CD4-positive, alpha-beta memory T cell (primary cell): ENCODE data around the gene MKNK2. TPM values are rescaled to one million over a fixed set of nuclear protein-coding genes. Genes with fewer than 3 reads are reported as not detected.

Experiments used
- CTCF ChIA-PET: fragments of 350-600 bp; sonication (Branson Sonifier 250); formaldehyde crosslinking; loops from one replicate; lab custom pipeline; 2021; ENCODE audit warnings: inconsistent platforms; ENCODE audit not compliant: partially characterized antibody; lab: Charles Lee
- POLR2A ChIA-PET: fragments of 350-600 bp; sonication (Branson Sonifier 250); formaldehyde crosslinking; loops from one replicate; lab custom pipeline; 2021; ENCODE audit not compliant: partially characterized antibody; lab: Charles Lee
- DNase-seq, 5 donors: peaks; one replicate each; pipeline versions ENCODE4 v3.0.0 to v3.0.0-alpha.2; 2020 to 2022; ENCODE audit warnings: mixed read lengths in 1 of 5
- H3K27ac ChIP-seq: one replicate; pipeline ENCODE4 v1.7.0; 2013; ENCODE audit warnings: low read depth, low read length
- H3K27me3 ChIP-seq: 2 replicates; pipeline ENCODE4 v1.7.0; 2013; ENCODE audit warnings: mild to moderate bottlenecking, low read length, moderate library complexity; ENCODE audit not compliant: insufficient read depth
- H3K36me3 ChIP-seq: 2 replicates; pipeline ENCODE4 v1.7.0; 2013; ENCODE audit warnings: mild to moderate bottlenecking, low read length, moderate library complexity; ENCODE audit not compliant: insufficient read depth
- H3K4me1 ChIP-seq: 2 replicates; pipeline ENCODE4 v1.7.0; 2013; ENCODE audit warnings: mild to moderate bottlenecking, low read length, moderate library complexity; ENCODE audit not compliant: insufficient read depth
- H3K4me3 ChIP-seq, 2 donors: one replicate each; pipeline ENCODE4 v1.7.0; 2013; ENCODE audit warnings: low read length in 2 of 2, mild to moderate bottlenecking in 1 of 2
- H3K9me3 ChIP-seq, 2 donors: one replicate each; pipeline ENCODE4 v1.7.0; 2013; ENCODE audit warnings: low read length in 2 of 2, control low read depth in 1 of 2; ENCODE audit not compliant: control insufficient read depth in 1 of 2
- H3K27ac Mint-ChIP-seq, 7 donors: one replicate each; pipeline ENCODE4 v1.8.0; 2020 to 2021; ENCODE audit warnings: mixed read lengths in 7 of 7, mild to moderate bottlenecking in 6 of 7, inconsistent platforms in 3 of 7, moderate library complexity in 3 of 7
- H3K27me3 Mint-ChIP-seq, 2 donors: one replicate each; pipeline ENCODE4 v1.8.0; 2020 to 2021; ENCODE audit warnings: mixed read lengths in 2 of 2
- H3K36me3 Mint-ChIP-seq, 2 donors: one replicate each; pipeline ENCODE4 v1.8.0; 2020 to 2021; ENCODE audit warnings: mixed read lengths in 2 of 2, inconsistent platforms in 1 of 2, mild to moderate bottlenecking in 1 of 2
- H3K4me1 Mint-ChIP-seq, 4 donors: one replicate each; pipeline ENCODE4 v1.8.0; 2020 to 2021; ENCODE audit warnings: mixed read lengths in 4 of 4, mild to moderate bottlenecking in 1 of 4
- H3K4me3 Mint-ChIP-seq, 8 donors: one replicate each; pipeline ENCODE4 v1.8.0; 2020 to 2021; ENCODE audit warnings: mixed read lengths in 8 of 8, mild to moderate bottlenecking in 7 of 8, moderate library complexity in 6 of 8, inconsistent platforms in 3 of 8
- H3K9me3 Mint-ChIP-seq, 8 donors: one replicate each; pipeline ENCODE4 v1.8.0; 2020 to 2021; ENCODE audit warnings: mixed read lengths in 8 of 8, mild to moderate bottlenecking in 5 of 8, inconsistent platforms in 3 of 8, moderate library complexity in 1 of 8
- intact Hi-C: fragments of 100-400 bp; cut with micrococcal nuclease; formaldehyde crosslinking; loops from one replicate; pipeline ENCODE4 v1.15.1; 2023
- polyA plus RNA-seq, 2 donors: library from polyadenylated mRNA; unstranded; fragments of 300-500 nt; fragmentation: Illumina TruSeq; gene quantifications; one replicate each; pipeline ENCODE4 v1.2.3, GENCODE V29; 2021
- total RNA-seq, 2 experiments: library from RNA; stranded (reverse); gene quantifications; one replicate each; pipeline ENCODE4 v1.2.3, GENCODE V29; 2021

MKNK2 gene
- total and polyA plus RNA-seq, 4 experiments from 2014 or later, result 24.1 to 195 (median 129) TPM

DNA sequence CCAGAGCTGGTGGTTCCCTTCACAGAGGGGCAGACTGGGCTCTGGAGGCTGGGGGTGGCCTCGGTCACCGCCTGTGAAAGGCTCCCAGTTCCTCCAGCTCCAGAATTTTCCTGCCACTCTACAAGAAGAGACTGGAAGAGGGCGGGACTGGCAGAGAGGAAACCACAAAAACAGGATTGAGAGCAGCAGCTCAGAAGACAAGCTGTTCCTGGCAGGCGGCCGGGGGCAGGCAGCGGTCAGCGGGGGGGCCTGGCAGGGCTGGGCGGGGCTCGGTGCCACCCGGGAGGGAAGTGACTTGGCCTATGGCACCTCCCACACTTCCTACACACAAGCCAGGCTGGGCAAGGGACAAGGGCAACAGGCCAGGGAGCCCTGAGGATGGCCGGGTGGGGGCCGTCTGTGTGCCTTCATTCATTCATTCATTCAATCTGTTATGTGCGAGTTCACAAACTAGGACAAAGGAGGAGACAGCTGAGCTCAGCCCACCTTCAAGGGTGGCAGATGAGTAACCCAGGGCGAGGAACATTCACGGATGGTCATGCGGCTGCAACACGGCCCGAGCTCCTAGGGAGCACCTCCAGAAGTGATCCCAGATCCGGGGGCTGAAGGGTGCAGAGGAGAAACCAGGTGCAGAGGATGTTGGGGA, 18.6 kb downstream of the MKNK2 start:
- Histone ChIP-seq H3K27me3 (no peaks in the 10 kb centered on the region), H3K4me1 (peaks cover 35% of the 10 kb centered on the region), H3K36me3 (no peaks in the 10 kb centered on the region), H3K9me3 (no peaks in the 10 kb centered on the region), H3K27ac (peak overlapping the region; percentile 59), H3K4me3 (no peak overlapping the region)
- H3K4me3 Mint-ChIP-seq, result peak overlapping the region; percentile 50 to 84 (median 68)
- no peaks in the 10 kb centered on the region for H3K36me3 Mint-ChIP-seq
- CTCF ChIA-PET, result interaction anchor here (3.7 kb wide), 1 partner anchor 13 kb away, joined by 15 read pairs; no protein-coding TSS in a partner anchor
- intact Hi-C loops, result no loop called here
- POLR2A ChIA-PET, result interaction anchor here (0.7 to 4.1 kb wide), 9 partner anchors 9 to 156 kb away, joined by 3 to 38 read pairs (median 5); partner anchors contain the start of genes BTBD2, MKNK2 and MOB3A
- no peaks in the 10 kb centered on the region for H3K27me3 Mint-ChIP-seq
- peak in 4 of 5 donors; percentile 35 to 65 (median 40) for DNase-seq
- H3K27ac Mint-ChIP-seq, result peak overlapping the region; percentile 76 to 96 (median 92)
- peaks cover 16 to 36% (median 25%) of the 10 kb centered on the region in 4 donors for H3K4me1 Mint-ChIP-seq
- no peaks in the 10 kb centered on the region for H3K9me3 Mint-ChIP-seq

DNA sequence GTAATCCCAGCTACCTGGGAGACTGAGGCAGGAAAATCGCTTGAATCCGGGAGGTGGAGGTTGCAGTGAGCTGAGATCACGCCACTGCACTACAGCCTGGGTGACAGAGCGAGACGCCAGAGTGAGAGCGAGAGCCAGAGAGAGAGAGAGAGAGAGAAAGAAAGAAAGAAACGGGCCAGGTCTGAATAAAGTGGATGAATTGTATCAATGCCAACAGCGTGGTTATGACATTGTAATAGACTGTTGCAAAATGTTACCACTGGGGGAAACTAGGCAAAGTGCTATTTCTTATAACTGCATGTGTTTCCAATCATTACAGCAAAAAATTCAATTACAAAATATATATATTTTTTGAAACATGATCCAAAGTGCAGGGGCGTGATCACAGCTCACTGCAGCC, 23.7 kb downstream of the MKNK2 start:
- peak overlapping the region in 1 of 7 donors; percentile 64 for H3K27ac Mint-ChIP-seq
- H3K36me3 Mint-ChIP-seq, result no peaks in the 10 kb centered on the region

DNA sequence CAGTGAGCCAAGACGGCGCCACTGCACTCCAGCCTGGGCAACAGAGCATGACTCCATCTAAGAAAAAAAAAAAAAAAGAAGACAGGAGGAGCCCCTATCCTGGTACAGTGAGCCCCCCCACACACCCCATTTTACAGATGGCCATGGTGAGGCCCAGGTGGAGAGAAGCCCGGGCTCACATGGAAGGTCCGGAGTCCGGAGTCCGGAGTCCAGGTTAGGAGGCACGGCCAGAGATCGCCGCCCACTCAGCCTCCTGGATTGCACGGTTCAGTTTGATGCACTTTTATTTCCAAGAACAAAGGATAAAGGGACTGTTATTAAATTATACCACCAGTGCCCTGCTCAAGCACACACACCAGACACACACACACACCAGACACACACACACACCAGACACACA, 24.3 kb downstream of the MKNK2 start:
- intact Hi-C loops, result no loop called here
- H3K4me3 ChIP-seq, result no peak overlapping the region
- no peak overlapping the region for H3K4me3 Mint-ChIP-seq
- no peaks in the 10 kb centered on the region for H3K36me3 ChIP-seq
- H3K27ac ChIP-seq, result no peak overlapping the region
- no peaks in the 10 kb centered on the region for H3K27me3 ChIP-seq
- H3K9me3 ChIP-seq, result no peaks in the 10 kb centered on the region
- H3K36me3 Mint-ChIP-seq, result no peaks in the 10 kb centered on the region
- H3K9me3 Mint-ChIP-seq, result peaks cover 0 to 10% (median 0%) of the 10 kb centered on the region in 8 donors
- H3K27me3 Mint-ChIP-seq, result no peaks in the 10 kb centered on the region
- ChIA-PET CTCF (interaction anchor here (1.7 kb wide), 1 partner anchor 9 kb away, joined by 5 read pairs; no protein-coding TSS in a partner anchor), POLR2A (no interaction called here)
- peaks cover 2 to 6% (median 3%) of the 10 kb centered on the region in 4 donors for H3K4me1 Mint-ChIP-seq
- no peak for DNase-seq
- peaks cover 4% of the 10 kb centered on the region for H3K4me1 ChIP-seq
- H3K27ac Mint-ChIP-seq, result no peak overlapping the region

More for the DNA sequence above, 23.7 kb downstream of the MKNK2 start:
- DNase-seq, result no peak
- Mint-ChIP-seq H3K4me3 (no peak overlapping the region), H3K4me1 (peaks cover 7 to 12% (median 9%) of the 10 kb centered on the region in 4 donors), H3K9me3 (peaks cover 0 to 10% (median 0%) of the 10 kb centered on the region in 8 donors), H3K27me3 (no peaks in the 10 kb centered on the region)
- Histone ChIP-seq H3K27me3 (no peaks in the 10 kb centered on the region), H3K4me1 (peaks cover 10% of the 10 kb centered on the region), H3K36me3 (no peaks in the 10 kb centered on the region), H3K27ac (no peak overlapping the region), H3K9me3 (no peaks in the 10 kb centered on the region), H3K4me3 (no peak overlapping the region)
- CTCF ChIA-PET, result no interaction called here
- intact Hi-C loops, result no loop called here
- POLR2A ChIA-PET, result no interaction called here

DNA sequence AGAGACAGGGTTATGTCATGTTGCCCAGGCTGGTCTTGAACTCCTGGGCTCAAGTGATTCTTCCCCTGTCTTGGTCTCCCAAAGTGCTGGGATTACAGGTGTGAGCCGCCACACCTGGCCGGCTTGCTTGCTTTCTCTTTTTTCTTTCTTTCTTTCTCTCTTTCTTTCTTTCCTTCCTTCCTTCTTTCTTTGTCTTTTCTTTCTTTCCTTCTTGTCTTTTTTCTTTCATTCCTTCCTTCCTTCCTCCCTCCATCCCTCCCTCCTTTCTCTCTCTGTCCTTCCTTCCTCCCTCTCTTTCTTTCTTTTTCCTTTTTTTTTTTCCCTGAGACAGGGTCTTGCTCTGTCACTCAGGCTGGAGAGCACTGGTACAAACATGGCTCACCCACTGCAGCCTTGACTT, 28.8 kb downstream of the MKNK2 start:
- DNase-seq, result no peak
- Mint-ChIP-seq H3K9me3 (peaks cover 0 to 10% (median 0%) of the 10 kb centered on the region in 8 donors), H3K4me3 (no peak overlapping the region), H3K36me3 (peaks cover 0 to 2% of the 10 kb centered on the region in 2 donors), H3K27me3 (no peaks in the 10 kb centered on the region), H3K4me1 (peaks cover 1 to 9% (median 5%) of the 10 kb centered on the region in 4 donors), H3K27ac (peak overlapping the region in 1 of 7 donors; percentile 13)
- no peaks in the 10 kb centered on the region for H3K36me3 ChIP-seq
- H3K27me3 ChIP-seq, result no peaks in the 10 kb centered on the region
- no peak overlapping the region for H3K27ac ChIP-seq
- intact Hi-C loops, result no loop called here
- H3K9me3 ChIP-seq, result no peaks in the 10 kb centered on the region
- CTCF ChIA-PET, result interaction anchor here (0.7 to 1.2 kb wide), 3 partner anchors 29 to 75 kb away, joined by 3 read pairs; no protein-coding TSS in a partner anchor
- no peak overlapping the region for H3K4me3 ChIP-seq
- POLR2A ChIA-PET, result no interaction called here
- peaks cover 5% of the 10 kb centered on the region for H3K4me1 ChIP-seq

DNA sequence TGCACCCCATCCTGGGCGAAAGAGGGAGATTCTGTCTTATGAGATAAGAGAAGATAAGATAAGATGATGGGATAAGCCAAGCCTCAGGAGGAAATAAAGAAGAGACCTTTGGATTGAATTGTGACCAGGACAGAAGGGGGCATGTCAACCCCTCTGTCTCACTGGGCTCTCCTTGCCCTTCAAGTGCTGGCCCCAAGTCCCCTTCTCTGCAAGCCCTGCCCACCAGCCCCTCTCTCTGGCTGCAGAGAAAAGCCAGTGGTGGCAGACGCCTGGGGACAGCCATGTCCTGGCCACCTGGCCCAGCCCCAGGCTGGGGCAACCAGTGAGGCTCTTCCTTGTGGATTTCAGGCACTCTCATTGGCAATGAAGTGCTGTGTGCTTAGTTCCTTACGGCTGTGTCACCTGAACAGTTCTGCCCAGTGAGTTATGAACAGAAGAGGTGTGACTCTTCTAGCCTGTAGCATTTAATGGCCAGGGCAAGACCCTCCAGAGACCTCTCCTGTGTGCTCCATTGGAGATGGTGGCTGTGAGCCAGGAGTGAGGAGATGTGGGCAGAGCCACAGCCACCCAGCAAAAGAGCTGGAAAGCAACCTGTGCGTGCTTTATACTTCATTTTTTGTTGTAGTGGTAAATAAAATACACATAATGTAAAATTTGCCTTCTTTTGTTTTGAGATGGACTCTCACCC, 29.4 kb downstream of the MKNK2 start:
- DNase-seq, result no peak
- Histone ChIP-seq H3K27me3 (no peaks in the 10 kb centered on the region), H3K4me1 (peaks cover 5% of the 10 kb centered on the region), H3K9me3 (no peaks in the 10 kb centered on the region), H3K27ac (no peak overlapping the region), H3K36me3 (no peaks in the 10 kb centered on the region), H3K4me3 (no peak overlapping the region)
- Mint-ChIP-seq H3K4me3 (no peak overlapping the region), H3K9me3 (peaks cover 0 to 10% (median 0%) of the 10 kb centered on the region in 8 donors), H3K27me3 (no peaks in the 10 kb centered on the region), H3K36me3 (peaks cover 0 to 2% of the 10 kb centered on the region in 2 donors), H3K27ac (no peak overlapping the region), H3K4me1 (peaks cover 1 to 13% (median 5%) of the 10 kb centered on the region in 4 donors)
- intact Hi-C loops, result no loop called here
- POLR2A ChIA-PET, result no interaction called here
- CTCF ChIA-PET, result interaction anchor here (1.4 to 5.5 kb wide), 5 partner anchors 10 to 91 kb away, joined by 3 to 40 read pairs (median 8); no protein-coding TSS in a partner anchor

DNA sequence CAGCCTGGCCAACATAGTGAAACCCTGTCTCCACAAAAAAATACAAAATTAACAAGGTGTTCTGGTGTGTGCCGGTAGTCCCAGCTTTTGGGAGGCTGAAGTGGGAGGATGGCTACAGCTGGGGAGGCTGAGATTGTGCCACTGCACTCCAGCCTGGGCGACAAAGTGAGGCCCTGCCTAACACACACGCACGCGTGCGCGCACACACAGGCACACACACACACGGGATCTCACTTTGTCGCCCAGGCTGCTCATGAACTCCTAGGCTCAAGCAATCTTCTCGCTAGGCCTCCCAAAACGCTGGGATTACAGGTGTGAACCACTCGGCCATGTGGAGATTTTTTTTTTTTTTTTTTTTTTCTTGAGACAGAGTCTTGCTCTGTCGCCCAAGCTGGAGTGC, 32.3 kb downstream of the MKNK2 start:
- Histone ChIP-seq H3K4me3 (no peak overlapping the region), H3K4me1 (peaks cover 16% of the 10 kb centered on the region), H3K27ac (no peak overlapping the region), H3K27me3 (no peaks in the 10 kb centered on the region), H3K36me3 (no peaks in the 10 kb centered on the region), H3K9me3 (no peaks in the 10 kb centered on the region)
- intact Hi-C loops, result loop anchor here (1.0 to 2.0 kb wide), 5 partner anchors 32 to 133 kb away; partner anchors contain the start of genes AP3D1, IZUMO4 and MOB3A
- ChIA-PET CTCF (interaction anchor here (0.6 to 5.5 kb wide), 18 partner anchors 10 to 135 kb away, joined by 3 to 40 read pairs (median 4); partner anchors contain the start of gene AP3D1), POLR2A (interaction anchor here (0.8 to 2.1 kb wide), 6 partner anchors 17 to 133 kb away, joined by 4 to 11 read pairs (median 4); partner anchors contain the start of gene AP3D1)
- peak overlapping the region in 2 of 7 donors; percentile 64 to 91 for H3K27ac Mint-ChIP-seq
- H3K9me3 Mint-ChIP-seq, result peaks cover 0 to 8% (median 0%) of the 10 kb centered on the region in 8 donors
- H3K4me3 Mint-ChIP-seq, result no peak overlapping the region
- H3K27me3 Mint-ChIP-seq, result no peaks in the 10 kb centered on the region
- H3K36me3 Mint-ChIP-seq, result peaks cover 0 to 2% of the 10 kb centered on the region in 2 donors
- no peak for DNase-seq
- H3K4me1 Mint-ChIP-seq, result peaks cover 0 to 13% (median 7%) of the 10 kb centered on the region in 4 donors
